GM12878 (cell line): ENCODE measurements around the gene METTL14. TPM values are rescaled to one million over a fixed set of nuclear protein-coding genes. Genes with fewer than 3 reads are reported as not detected.

Experiments used
- ATAC-seq: fragments of 200-7000 bp; cut with Tn5 transposase; 3 replicates; pipeline ENCODE4 v1.9.1; 2020; ENCODE audit warnings: mild to moderate bottlenecking, moderate library complexity
- BruUV-seq: library from RNA; stranded (reverse); fragments of 400-500 nt; replicated peaks from 2 replicates; lab custom pipeline; 2021; lab: Mats Ljungman, UMichigan
- CTCF ChIA-PET: fragments of 300-600 bp; sonication (Branson Sonifier 250); formaldehyde crosslinking; extraction: SDS; loops from one replicate; lab custom pipeline; 2021; ENCODE audit warnings: inconsistent platforms; lab: Yijun Ruan, JAX
- POLR2A ChIA-PET: fragments of 350-600 bp; formaldehyde crosslinking; extraction: SDS; loops from one replicate; lab custom pipeline; 2021; ENCODE audit warnings: inconsistent platforms; lab: Charles Lee
- RAD21 ChIA-PET: fragments of 300-600 bp; sonication (Branson Sonifier 250); formaldehyde crosslinking; loops from one replicate; lab custom pipeline; 2023; ENCODE audit warnings: antibody characterized with exemption; ENCODE audit not compliant: unreplicated experiment; lab: Charles Lee
- SMC1A ChIA-PET: fragments of 300-600 bp; sonication (Branson Sonifier 250); formaldehyde crosslinking; loops from one replicate; lab custom pipeline; 2023; ENCODE audit not compliant: unreplicated experiment, uncharacterized antibody; lab: Charles Lee
- DNase-seq: peaks from one replicate; pipeline ENCODE4 v3.0.0-alpha.2; 2011; ENCODE audit warnings: low read depth, low spot score
- FAIRE-seq: peaks from 3 replicates; lab custom pipeline; 2011; peaks lifted over from hg19 to GRCh38; lab: Jason Lieb, UNC
- H2AFZ ChIP-seq: 2 replicates; pipeline ENCODE4 v1.6.0; 2011; ENCODE audit warnings: low read depth, low read length, control low read depth; ENCODE audit not compliant: control insufficient read depth
- H3K27ac ChIP-seq: 2 replicates; pipeline ENCODE4 v1.5.1; 2011; ENCODE audit warnings: control low read depth; ENCODE audit not compliant: control insufficient read depth, insufficient read depth
- H3K27me3 ChIP-seq, 2 experiments: replicated peaks in 1 of 2; 2 replicates each; pipeline versions ENCODE4 v1.6.0 to v1.6.1; 2011; ENCODE audit warnings: low read length in 1 of 2; ENCODE audit not compliant: control insufficient read depth in 2 of 2, insufficient read depth in 2 of 2
- H3K36me3 ChIP-seq, 2 experiments: 2 replicates each; pipeline ENCODE4 v1.5.1; 2011; ENCODE audit warnings: low read length in 1 of 2; ENCODE audit not compliant: control insufficient read depth in 2 of 2, insufficient read depth in 2 of 2
- H3K4me1 ChIP-seq: 2 replicates; pipeline ENCODE4 v1.6.1; 2011; ENCODE audit warnings: mild to moderate bottlenecking, low read length, moderate library complexity, mixed read lengths; ENCODE audit not compliant: control insufficient read depth, insufficient read depth
- H3K4me2 ChIP-seq: 2 replicates; pipeline ENCODE4 v1.6.0; 2011; ENCODE audit warnings: control low read depth; ENCODE audit not compliant: control insufficient read depth, insufficient read depth
- H3K4me3 ChIP-seq: fragments of 200-600 bp; sonication (generic); 2 replicates; pipeline ENCODE4 v1.5.1; 2016
- H3K79me2 ChIP-seq: 2 replicates; pipeline ENCODE4 v1.6.0; 2011; ENCODE audit warnings: low read length; ENCODE audit not compliant: control insufficient read depth, insufficient read depth
- H3K9ac ChIP-seq: 2 replicates; pipeline ENCODE4 v1.8.0; 2011; ENCODE audit warnings: low read length, control low read depth, mixed read lengths; ENCODE audit not compliant: control insufficient read depth, insufficient read depth
- H3K9me3 ChIP-seq: replicated peaks from 3 replicates; pipeline ENCODE4 v1.5.1; 2011; ENCODE audit warnings: mild to moderate bottlenecking, low read length; ENCODE audit not compliant: control insufficient read depth, insufficient read depth
- H4K20me1 ChIP-seq: 2 replicates; pipeline ENCODE4 v1.6.0; 2011; ENCODE audit not compliant: control insufficient read depth, insufficient read depth
- BACH1 ChIP-seq: fragments of 450-650 bp; IDR thresholded peaks from 2 replicates; pipeline ENCODE4 v1.6.1; 2017; ENCODE audit warnings: mild to moderate bottlenecking, borderline replicate concordance
- CBX5 ChIP-seq: sonication (generic); IDR thresholded peaks from 2 replicates; pipeline ENCODE4 v1.6.1; 2016; ENCODE audit warnings: low read depth, moderate library complexity, mild to moderate bottlenecking, inconsistent platforms
- CREM ChIP-seq: IDR thresholded peaks from 2 replicates; pipeline ENCODE4 v1.6.1; 2014; ENCODE audit warnings: antibody characterized with exemption, low read depth
- DPF2 ChIP-seq: fragments of 450-650 bp; IDR thresholded peaks from 2 replicates; pipeline ENCODE4 v1.6.1; 2017; ENCODE audit warnings: mild to moderate bottlenecking
- EZH2 ChIP-seq: IDR thresholded peaks from 2 replicates; pipeline ENCODE4 v1.6.1; 2012; ENCODE audit warnings: low read depth, mild to moderate bottlenecking, control low read depth, inconsistent platforms, low read length, borderline replicate concordance; ENCODE audit not compliant: control insufficient read depth
- GABPA ChIP-seq: IDR thresholded peaks from 2 replicates; pipeline ENCODE4 v1.6.1; 2014; ENCODE audit warnings: antibody characterized with exemption, low read depth, mild to moderate bottlenecking, inconsistent platforms
- GATAD2B ChIP-seq: fragments of 450-650 bp; conservative IDR thresholded peaks from 2 replicates; pipeline ENCODE4 v1.6.1; 2017; ENCODE audit warnings: low read depth, mild to moderate bottlenecking, moderate library complexity
- HDAC6 ChIP-seq: fragments of 200-600 bp; sonication (generic); IDR thresholded peaks from one replicate; pipeline ENCODE4 v1.8.0; 2017; ENCODE audit warnings: antibody characterized with exemption; ENCODE audit not compliant: unreplicated experiment
- KLF5 ChIP-seq: fragments of 450-650 bp; IDR thresholded peaks from 2 replicates; pipeline ENCODE4 v1.6.1; 2014; ENCODE audit warnings: mild to moderate bottlenecking; ENCODE audit not compliant: partially characterized antibody
- MYC ChIP-seq: IDR thresholded peaks from 2 replicates; pipeline ENCODE4 v1.6.1; 2011; ENCODE audit warnings: mild to moderate bottlenecking, low read length, moderate library complexity, inconsistent platforms; ENCODE audit not compliant: insufficient read depth, insufficient replicate concordance, insufficient read length, severe bottlenecking
- NFYB ChIP-seq: IDR thresholded peaks from 2 replicates; pipeline ENCODE4 v1.6.1; 2011; ENCODE audit warnings: low read depth, mild to moderate bottlenecking, low read length, improper control_type of control experiment, moderate library complexity; ENCODE audit not compliant: insufficient read depth
- NR2F1 ChIP-seq: fragments of 450-650 bp; conservative IDR thresholded peaks from 2 replicates; pipeline ENCODE4 v1.6.1; 2017; ENCODE audit warnings: mild to moderate bottlenecking
- PBX3 ChIP-seq: IDR thresholded peaks from 2 replicates; pipeline ENCODE4 v1.6.1; 2011; ENCODE audit warnings: mild to moderate bottlenecking, low read depth, low read length, moderate library complexity; ENCODE audit not compliant: insufficient replicate concordance
- PML ChIP-seq: IDR thresholded peaks from 2 replicates; pipeline ENCODE4 v1.6.1; 2012; ENCODE audit warnings: low read length, inconsistent platforms
- SIX5 ChIP-seq: IDR thresholded peaks from 2 replicates; pipeline ENCODE4 v1.6.1; 2011; ENCODE audit warnings: mild to moderate bottlenecking, low read depth, low read length, moderate library complexity; ENCODE audit not compliant: severe bottlenecking
- SPI1 ChIP-seq: IDR thresholded peaks from 2 replicates; pipeline ENCODE4 v1.6.1; 2011; ENCODE audit warnings: low read depth, mild to moderate bottlenecking, low read length, moderate library complexity, borderline replicate concordance; ENCODE audit not compliant: insufficient read depth
- YY1 ChIP-seq: IDR thresholded peaks from 2 replicates; pipeline ENCODE4 v1.6.1; 2011; ENCODE audit warnings: low read depth, mild to moderate bottlenecking, low read length
- ZNF384 ChIP-seq: IDR thresholded peaks from 2 replicates; pipeline ENCODE4 v1.6.1; 2012; ENCODE audit warnings: low read depth, mild to moderate bottlenecking, low read length, improper control_type of control experiment, borderline replicate concordance
- WGBS: methylation state at CpG from one replicate; pipeline ENCODE4 v1.1.6; 2016; ENCODE audit warnings: low lambda C conversion rate; ENCODE audit not compliant: insufficient replicate concordance, insufficient coverage; ENCODE audit errors: missing lambda C conversion rate; 5-methylcytosine and 5-hydroxymethylcytosine counted together
- in situ Hi-C: fragments of 300-500 bp; cut with MboI; formaldehyde crosslinking; loops from 9 replicates; pipeline ENCODE4 v1.14.3; 2018; ENCODE audit warnings: mixed read lengths
- intact Hi-C: fragments of 100-400 bp; cut with micrococcal nuclease; formaldehyde crosslinking; loops from one replicate; pipeline ENCODE4 v1.14.2; 2022; ENCODE audit not compliant: unreplicated experiment
- polyA plus RNA-seq, 11 experiments: library from polyadenylated mRNA; depleted of rRNA in 4 of 11; unstranded in 6 of 11; stranded (reverse) in 5 of 11; fragments of >200 nt; fragmentation: Nextera tagmentation in 4 of 11; fragmentation: Illumina TruSeq in 1 of 11; extraction: Ambion mirVana in 4 of 11; extraction: Trizol in 1 of 11; gene quantifications; 1 replicate in 1 of 11; 2 replicates in 10 of 11; pipeline versions ENCODE4 v1.2.1 to v1.2.3, GENCODE V29; 2011 to 2016; ENCODE audit warnings: inconsistent platforms in 2 of 11, missing spikeins in 2 of 11, low read depth in 1 of 11
- total RNA-seq, 4 experiments: library from RNA; depleted of rRNA in 3 of 4; stranded (reverse); fragments of >200 nt in 3 of 4; fragmentation: Illumina TruSeq in 1 of 4; extraction: Trizol in 1 of 4; gene quantifications; 2 replicates each; pipeline versions ENCODE4 v1.2.1 to v1.2.3, GENCODE V29; 2013 to 2021
- TF ChIP-seq, protein P1 (sequence below): IDR thresholded peaks from 2 replicates; pipeline ENCODE4 v1.6.1; 2012; ENCODE audit warnings: improper control_type of control experiment, low read depth, low read length; ENCODE audit not compliant: insufficient replicate concordance

The METTL14 gene
- total and polyA plus RNA-seq, 10 of the 15 experiments (the other 5 are each of a cell fraction or from before 2014, with no cell fraction given): 11.2 to 44.9 (median 27.6) TPM

DNA sequence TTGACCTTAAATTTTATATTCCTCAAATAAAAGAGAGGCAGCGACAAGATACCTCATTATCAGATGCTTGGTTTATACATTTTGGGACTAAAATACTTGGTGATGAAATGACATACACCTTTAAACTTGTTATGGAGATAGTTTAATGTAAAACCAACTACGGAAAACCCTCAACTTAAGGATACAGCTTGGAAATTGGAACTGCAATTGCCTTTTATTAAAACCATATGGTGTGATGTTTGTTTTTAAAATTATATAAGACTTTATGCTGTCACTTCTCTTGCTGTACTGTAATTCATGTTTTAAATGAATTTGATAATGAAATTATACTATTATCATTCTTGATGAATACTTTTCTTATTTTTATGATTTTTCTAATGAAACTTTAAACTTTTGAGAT lies 25.9 kb downstream of the METTL14 start (continued):
- TF ChIP-seq SPI1: no peak
- no peak for TF ChIP-seq MYC
- TF ChIP-seq BACH1: no peak
- TF ChIP-seq GATAD2B: no peak
- TF ChIP-seq PML: no peak
- no peak for TF ChIP-seq DPF2

DNA sequence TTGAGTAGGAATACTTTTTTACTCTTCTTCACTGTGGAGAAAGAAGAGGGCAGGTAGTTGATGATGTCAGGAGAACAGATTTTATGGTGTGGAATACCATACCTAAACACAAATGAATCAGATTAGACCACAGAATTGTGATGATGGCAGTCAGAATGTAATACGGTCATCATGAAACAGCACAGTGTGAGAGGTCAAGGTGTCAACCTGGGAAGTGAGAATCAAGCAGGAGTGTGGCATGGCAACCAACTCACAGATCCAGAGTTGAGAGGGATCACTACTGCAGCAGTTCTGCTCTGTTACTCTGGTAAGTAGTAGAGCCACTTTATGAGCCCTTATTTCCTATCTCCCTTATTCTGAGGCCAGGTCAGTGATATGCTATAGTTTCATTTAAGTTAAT lies 27.7 kb downstream of the METTL14 start:
- Histone ChIP-seq H4K20me1 (no peaks in the 10 kb centered on the region), H3K4me3 (no peak overlapping the region), H3K36me3 (peaks cover 0 to 3% of the 10 kb centered on the region in 2 experiments; a peak in 2 of 4 replicates), H3K4me1 (no peaks in the 10 kb centered on the region), H3K27ac (no peak overlapping the region), H2AFZ (no peak overlapping the region), H3K9ac (no peak overlapping the region), H3K9me3 (no peaks in the 10 kb centered on the region), H3K4me2 (no peak overlapping the region), H3K79me2 (no peaks in the 10 kb centered on the region), H3K27me3 (no peaks in the 10 kb centered on the region)
- SMC1A ChIA-PET: no interaction called here
- FAIRE-seq: no peak
- CTCF ChIA-PET: no interaction called here
- in situ Hi-C loops: no loop called here
- BruUV-seq: no TSS peak
- POLR2A ChIA-PET: interaction anchor here (0.6 kb wide), 1 partner anchor 25 kb away, joined by 4 read pairs; no protein-coding TSS in a partner anchor
- intact Hi-C loops: no loop called here
- WGBS: 9% methylated on average over 1 of the region's 1 CpG
- DNase-seq: no peak
- peak; percentile 68 for ATAC-seq
- RAD21 ChIA-PET: no interaction called here
- TF ChIP-seq GATAD2B: no peak
- TF ChIP-seq, protein P1, sequence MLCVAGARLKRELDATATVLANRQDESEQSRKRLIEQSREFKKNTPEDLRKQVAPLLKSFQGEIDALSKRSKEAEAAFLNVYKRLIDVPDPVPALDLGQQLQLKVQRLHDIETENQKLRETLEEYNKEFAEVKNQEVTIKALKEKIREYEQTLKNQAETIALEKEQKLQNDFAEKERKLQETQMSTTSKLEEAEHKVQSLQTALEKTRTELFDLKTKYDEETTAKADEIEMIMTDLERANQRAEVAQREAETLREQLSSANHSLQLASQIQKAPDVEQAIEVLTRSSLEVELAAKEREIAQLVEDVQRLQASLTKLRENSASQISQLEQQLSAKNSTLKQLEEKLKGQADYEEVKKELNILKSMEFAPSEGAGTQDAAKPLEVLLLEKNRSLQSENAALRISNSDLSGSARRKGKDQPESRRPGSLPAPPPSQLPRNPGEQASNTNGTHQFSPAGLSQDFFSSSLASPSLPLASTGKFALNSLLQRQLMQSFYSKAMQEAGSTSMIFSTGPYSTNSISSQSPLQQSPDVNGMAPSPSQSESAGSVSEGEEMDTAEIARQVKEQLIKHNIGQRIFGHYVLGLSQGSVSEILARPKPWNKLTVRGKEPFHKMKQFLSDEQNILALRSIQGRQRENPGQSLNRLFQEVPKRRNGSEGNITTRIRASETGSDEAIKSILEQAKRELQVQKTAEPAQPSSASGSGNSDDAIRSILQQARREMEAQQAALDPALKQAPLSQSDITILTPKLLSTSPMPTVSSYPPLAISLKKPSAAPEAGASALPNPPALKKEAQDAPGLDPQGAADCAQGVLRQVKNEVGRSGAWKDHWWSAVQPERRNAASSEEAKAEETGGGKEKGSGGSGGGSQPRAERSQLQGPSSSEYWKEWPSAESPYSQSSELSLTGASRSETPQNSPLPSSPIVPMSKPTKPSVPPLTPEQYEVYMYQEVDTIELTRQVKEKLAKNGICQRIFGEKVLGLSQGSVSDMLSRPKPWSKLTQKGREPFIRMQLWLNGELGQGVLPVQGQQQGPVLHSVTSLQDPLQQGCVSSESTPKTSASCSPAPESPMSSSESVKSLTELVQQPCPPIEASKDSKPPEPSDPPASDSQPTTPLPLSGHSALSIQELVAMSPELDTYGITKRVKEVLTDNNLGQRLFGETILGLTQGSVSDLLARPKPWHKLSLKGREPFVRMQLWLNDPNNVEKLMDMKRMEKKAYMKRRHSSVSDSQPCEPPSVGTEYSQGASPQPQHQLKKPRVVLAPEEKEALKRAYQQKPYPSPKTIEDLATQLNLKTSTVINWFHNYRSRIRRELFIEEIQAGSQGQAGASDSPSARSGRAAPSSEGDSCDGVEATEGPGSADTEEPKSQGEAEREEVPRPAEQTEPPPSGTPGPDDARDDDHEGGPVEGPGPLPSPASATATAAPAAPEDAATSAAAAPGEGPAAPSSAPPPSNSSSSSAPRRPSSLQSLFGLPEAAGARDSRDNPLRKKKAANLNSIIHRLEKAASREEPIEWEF: no peak
- TF ChIP-seq CREM: no peak
- no peak for TF ChIP-seq CBX5
- TF ChIP-seq SIX5: no peak
- no peak for TF ChIP-seq EZH2
- no peak for TF ChIP-seq HDAC6
- no peak for TF ChIP-seq KLF5
- TF ChIP-seq ZNF384: no peak
- no peak for TF ChIP-seq YY1
- no peak for TF ChIP-seq PBX3
- no peak for TF ChIP-seq NR2F1
- no peak for TF ChIP-seq NFYB
- no peak for TF ChIP-seq GABPA
